Testis (tissue), 3 donors: ENCODE results near the gene RAB36. TPM values are rescaled to one million over a fixed set of nuclear protein-coding genes. Genes with fewer than 3 reads are reported as not detected.

Experiments used
- DNase-seq: peaks from one replicate; pipeline ENCODE4 v3.0.0-alpha.2; 2019
- H3K27ac ChIP-seq, 2 donors: fragments of 200-600 bp; sonication (generic); one replicate each; pipeline ENCODE4 v1.5.1; 2019
- H3K27me3 ChIP-seq: fragments of 200-600 bp; sonication (generic); one replicate; pipeline ENCODE4 v1.5.1; 2019
- H3K36me3 ChIP-seq: fragments of 200-600 bp; sonication (generic); one replicate; pipeline ENCODE4 v1.5.1; 2017; ENCODE audit warnings: low read depth; ENCODE audit errors: missing control alignments
- H3K4me1 ChIP-seq: fragments of 200-600 bp; sonication (generic); one replicate; pipeline ENCODE4 v1.5.1; 2019
- H3K4me3 ChIP-seq, 2 donors: fragments of 200-600 bp; sonication (generic); one replicate each; pipeline ENCODE4 v1.5.1; 2017 to 2019
- H3K9me3 ChIP-seq: fragments of 200-600 bp; sonication (generic); one replicate; pipeline ENCODE4 v1.5.1; 2017
- CTCF ChIP-seq, 3 experiments: fragments of 450-650 bp in 2 of 3; fragments of 200-600 bp in 1 of 3; sonication (generic) in 1 of 3; IDR thresholded peaks; one replicate each; pipeline ENCODE4 v1.5.1; 2016 to 2019; ENCODE audit warnings: antibody characterized with exemption in 3 of 3, mild to moderate bottlenecking in 2 of 3, moderate library complexity in 1 of 3
- POLR2A ChIP-seq: fragments of 450-650 bp; IDR thresholded peaks from one replicate; pipeline ENCODE4 v1.6.1; 2017; ENCODE audit warnings: antibody characterized with exemption, mild to moderate bottlenecking, moderate library complexity
- WGBS, 2 donors: methylation state at CpG; one replicate each; pipeline ENCODE4 v1.1.5; 2018; 5-methylcytosine and 5-hydroxymethylcytosine counted together
- intact Hi-C: fragments of 100-400 bp; cut with DNase I; formaldehyde crosslinking; loops from one replicate; pipeline ENCODE4 v1.15.1; 2023; ENCODE audit warnings: low total_unique reads
- polyA plus RNA-seq: library from polyadenylated mRNA; stranded (reverse); fragments of 350-450 nt; fragmentation: Illumina TruSeq; extraction: RNeasy Lipid Tissue Mini Kit (QIAGEN cat#74804); gene quantifications from one replicate; pipeline ENCODE4 v1.2.3, GENCODE V29; 2014; ENCODE audit warnings: low read depth, low replicate concordance; ENCODE audit not compliant: insufficient read depth
- total RNA-seq, 2 donors: library from RNA; depleted of rRNA; stranded (reverse); fragments of >200 nt; gene quantifications; one replicate each; pipeline ENCODE4 v1.2.3, GENCODE V29; 2016

RAB36 gene
- total and polyA plus RNA-seq, 3 donors from 2014 or later, result 7.4 to 11.1 (median 7.5) TPM

GRCh38 chr22:23117891-23118646 is 27.2 kb upstream of the RAB36 start:
- Histone ChIP-seq H3K4me1 (no peaks in the 10 kb centered on the region), H3K27ac (no peak overlapping the region), H3K36me3 (no peaks in the 10 kb centered on the region), H3K9me3 (no peaks in the 10 kb centered on the region), H3K27me3 (no peaks in the 10 kb centered on the region), H3K4me3 (no peak overlapping the region)
- no peak for TF ChIP-seq CTCF (IDR thresholded peaks at IDR 0.05)
- no peak for TF ChIP-seq POLR2A
- 88 to 95% methylated on average over 8 to 15 of the region's 15 CpGs for WGBS, 2 donors
- DNase-seq, result no peak
- intact Hi-C loops, result no loop called here

GRCh38 chr22:23118647-23119493 is 26.4 kb upstream of the RAB36 start:
- WGBS, 2 donors, result 95 to 97% methylated on average over 7 of the region's 7 CpGs
- Histone ChIP-seq H3K27ac (no peak overlapping the region), H3K4me1 (no peaks in the 10 kb centered on the region), H3K27me3 (no peaks in the 10 kb centered on the region), H3K36me3 (no peaks in the 10 kb centered on the region), H3K4me3 (no peak overlapping the region), H3K9me3 (no peaks in the 10 kb centered on the region)
- TF ChIP-seq POLR2A, result no peak
- TF ChIP-seq CTCF (IDR thresholded peaks at IDR 0.05), result no peak
- intact Hi-C loops, result no loop called here
- DNase-seq, result no peak

- 74 to 80% methylated on average over 9 to 15 of the region's 15 CpGs for WGBS, 2 donors
- H3K4me3 ChIP-seq, result no peak overlapping the region
- H3K27ac ChIP-seq, result no peak overlapping the region
- H3K4me1 ChIP-seq, result no peaks in the 10 kb centered on the region
- no peak for DNase-seq
- H3K27me3 ChIP-seq, result no peaks in the 10 kb centered on the region
- H3K9me3 ChIP-seq, result no peaks in the 10 kb centered on the region
- TF ChIP-seq POLR2A (no peak), CTCF (IDR thresholded peaks at IDR 0.05) (no peak)
- intact Hi-C loops, result loop anchor here (5.0 kb wide), 1 partner anchor 162 kb away; no protein-coding TSS in a partner anchor
- no peaks in the 10 kb centered on the region for H3K36me3 ChIP-seq
Observed at GRCh38 chr22:23119494-23120414, 25.5 kb upstream of the RAB36 start.

GRCh38 chr22:23120415-23120899 is 24.8 kb upstream of the RAB36 start:
- intact Hi-C loops, result loop anchor here (5.0 kb wide), 1 partner anchor 163 kb away; no protein-coding TSS in a partner anchor
- DNase-seq, result no peak
- Histone ChIP-seq H3K4me1 (peaks cover 2% of the 10 kb centered on the region), H3K27ac (no peak overlapping the region), H3K36me3 (no peaks in the 10 kb centered on the region), H3K27me3 (no peaks in the 10 kb centered on the region), H3K9me3 (no peaks in the 10 kb centered on the region), H3K4me3 (no peak overlapping the region)
- 93 to 99% methylated on average over 7 of the region's 7 CpGs for whole genome bisulfite sequencing, 2 donors
- no peak for TF ChIP-seq CTCF (IDR thresholded peaks at IDR 0.05)
- TF ChIP-seq POLR2A, result no peak
